GM12878 (cell line): ENCODE results near the gene HIF1AN. TPM values are rescaled to one million over a fixed set of nuclear protein-coding genes. Genes with fewer than 3 reads are reported as not detected.

ENCODE experiments used
- ATAC-seq: fragments of 200-7000 bp; cut with Tn5 transposase; 3 replicates; pipeline ENCODE4 v1.9.1; 2020; ENCODE audit warnings: mild to moderate bottlenecking, moderate library complexity
- BruUV-seq: library from RNA; stranded (reverse); fragments of 400-500 nt; replicated peaks from 2 replicates; lab custom pipeline; 2021; lab: Mats Ljungman, UMichigan
- CTCF ChIA-PET: fragments of 300-600 bp; sonication (Branson Sonifier 250); formaldehyde crosslinking; extraction: SDS; loops from one replicate; lab custom pipeline; 2021; ENCODE audit warnings: inconsistent platforms; lab: Yijun Ruan, JAX
- POLR2A ChIA-PET: fragments of 350-600 bp; formaldehyde crosslinking; extraction: SDS; loops from one replicate; lab custom pipeline; 2021; ENCODE audit warnings: inconsistent platforms; lab: Charles Lee
- RAD21 ChIA-PET: fragments of 300-600 bp; sonication (Branson Sonifier 250); formaldehyde crosslinking; loops from one replicate; lab custom pipeline; 2023; ENCODE audit warnings: antibody characterized with exemption; ENCODE audit not compliant: unreplicated experiment; lab: Charles Lee
- SMC1A ChIA-PET: fragments of 300-600 bp; sonication (Branson Sonifier 250); formaldehyde crosslinking; loops from one replicate; lab custom pipeline; 2023; ENCODE audit not compliant: unreplicated experiment, uncharacterized antibody; lab: Charles Lee
- DNase-seq: peaks from one replicate; pipeline ENCODE4 v3.0.0-alpha.2; 2011; ENCODE audit warnings: low read depth, low spot score
- FAIRE-seq: peaks from 3 replicates; lab custom pipeline; 2011; peaks lifted over from hg19 to GRCh38; lab: Jason Lieb, UNC
- H2AFZ ChIP-seq: 2 replicates; pipeline ENCODE4 v1.6.0; 2011; ENCODE audit warnings: low read depth, low read length, control low read depth; ENCODE audit not compliant: control insufficient read depth
- H3K27ac ChIP-seq: 2 replicates; pipeline ENCODE4 v1.5.1; 2011; ENCODE audit warnings: control low read depth; ENCODE audit not compliant: control insufficient read depth, insufficient read depth
- H3K27me3 ChIP-seq, 2 experiments: replicated peaks in 1 of 2; 2 replicates each; pipeline versions ENCODE4 v1.6.0 to v1.6.1; 2011; ENCODE audit warnings: low read length in 1 of 2; ENCODE audit not compliant: control insufficient read depth in 2 of 2, insufficient read depth in 2 of 2
- H3K36me3 ChIP-seq, 2 experiments: 2 replicates each; pipeline ENCODE4 v1.5.1; 2011; ENCODE audit warnings: low read length in 1 of 2; ENCODE audit not compliant: control insufficient read depth in 2 of 2, insufficient read depth in 2 of 2
- H3K4me1 ChIP-seq: 2 replicates; pipeline ENCODE4 v1.6.1; 2011; ENCODE audit warnings: mild to moderate bottlenecking, low read length, moderate library complexity, mixed read lengths; ENCODE audit not compliant: control insufficient read depth, insufficient read depth
- H3K4me2 ChIP-seq: 2 replicates; pipeline ENCODE4 v1.6.0; 2011; ENCODE audit warnings: control low read depth; ENCODE audit not compliant: control insufficient read depth, insufficient read depth
- H3K4me3 ChIP-seq: fragments of 200-600 bp; sonication (generic); 2 replicates; pipeline ENCODE4 v1.5.1; 2016
- H3K79me2 ChIP-seq: 2 replicates; pipeline ENCODE4 v1.6.0; 2011; ENCODE audit warnings: low read length; ENCODE audit not compliant: control insufficient read depth, insufficient read depth
- H3K9ac ChIP-seq: 2 replicates; pipeline ENCODE4 v1.8.0; 2011; ENCODE audit warnings: low read length, control low read depth, mixed read lengths; ENCODE audit not compliant: control insufficient read depth, insufficient read depth
- H3K9me3 ChIP-seq: replicated peaks from 3 replicates; pipeline ENCODE4 v1.5.1; 2011; ENCODE audit warnings: mild to moderate bottlenecking, low read length; ENCODE audit not compliant: control insufficient read depth, insufficient read depth
- H4K20me1 ChIP-seq: 2 replicates; pipeline ENCODE4 v1.6.0; 2011; ENCODE audit not compliant: control insufficient read depth, insufficient read depth
- EGR1 ChIP-seq, 2 experiments: IDR thresholded peaks; 1 replicate in 1 of 2; 2 replicates in 1 of 2; pipeline ENCODE4 v1.6.1; 2011 to 2012; ENCODE audit warnings: low read depth in 2 of 2, low read length in 2 of 2, borderline replicate concordance in 1 of 2, mild to moderate bottlenecking in 1 of 2, moderate library complexity in 1 of 2
- ETV6 ChIP-seq, 2 experiments: fragments of 450-650 bp in 1 of 2; IDR thresholded peaks in 1 of 2; conservative IDR thresholded peaks in 1 of 2; 2 replicates each; pipeline ENCODE4 v1.6.1; 2014; ENCODE audit warnings: antibody characterized with exemption in 1 of 2, borderline replicate concordance in 1 of 2, low read depth in 1 of 2, mild to moderate bottlenecking in 1 of 2, moderate library complexity in 1 of 2
- GATAD2B ChIP-seq: fragments of 450-650 bp; conservative IDR thresholded peaks from 2 replicates; pipeline ENCODE4 v1.6.1; 2017; ENCODE audit warnings: low read depth, mild to moderate bottlenecking, moderate library complexity
- JUND ChIP-seq: IDR thresholded peaks from 2 replicates; pipeline ENCODE4 v1.6.1; 2012; ENCODE audit warnings: low read depth, mild to moderate bottlenecking, low read length, improper control_type of control experiment, moderate library complexity
- NFIC ChIP-seq: IDR thresholded peaks from 2 replicates; pipeline ENCODE4 v1.6.1; 2012; ENCODE audit warnings: low read depth, mild to moderate bottlenecking, inconsistent platforms, low read length, moderate library complexity
- in situ Hi-C: fragments of 300-500 bp; cut with MboI; formaldehyde crosslinking; loops from 9 replicates; pipeline ENCODE4 v1.14.3; 2018; ENCODE audit warnings: mixed read lengths
- intact Hi-C: fragments of 100-400 bp; cut with micrococcal nuclease; formaldehyde crosslinking; loops from one replicate; pipeline ENCODE4 v1.14.2; 2022; ENCODE audit not compliant: unreplicated experiment
- polyA plus RNA-seq, 11 experiments: library from polyadenylated mRNA; depleted of rRNA in 4 of 11; unstranded in 6 of 11; stranded (reverse) in 5 of 11; fragments of >200 nt; fragmentation: Nextera tagmentation in 4 of 11; fragmentation: Illumina TruSeq in 1 of 11; extraction: Ambion mirVana in 4 of 11; extraction: Trizol in 1 of 11; gene quantifications; 1 replicate in 1 of 11; 2 replicates in 10 of 11; pipeline versions ENCODE4 v1.2.1 to v1.2.3, GENCODE V29; 2011 to 2016; ENCODE audit warnings: inconsistent platforms in 2 of 11, missing spikeins in 2 of 11, low read depth in 1 of 11
- total RNA-seq, 4 experiments: library from RNA; depleted of rRNA in 3 of 4; stranded (reverse); fragments of >200 nt in 3 of 4; fragmentation: Illumina TruSeq in 1 of 4; extraction: Trizol in 1 of 4; gene quantifications; 2 replicates each; pipeline versions ENCODE4 v1.2.1 to v1.2.3, GENCODE V29; 2013 to 2021
- TF ChIP-seq, protein P1 (sequence below): IDR thresholded peaks from 2 replicates; pipeline ENCODE4 v1.6.1; 2012; ENCODE audit warnings: improper control_type of control experiment, low read depth, low read length; ENCODE audit not compliant: insufficient replicate concordance
- TF ChIP-seq, protein P2 (sequence below): fragments of 450-650 bp; conservative IDR thresholded peaks from 2 replicates; pipeline ENCODE4 v1.6.1; 2017; ENCODE audit warnings: mild to moderate bottlenecking, moderate library complexity
- TF ChIP-seq, protein P3 (sequence below): fragments of 450-650 bp; IDR thresholded peaks from 2 replicates; pipeline ENCODE4 v1.6.1; 2017; ENCODE audit warnings: mild to moderate bottlenecking
- TF ChIP-seq, protein P4 (sequence below): IDR thresholded peaks from 2 replicates; pipeline ENCODE4 v1.6.1; 2012; ENCODE audit warnings: low read depth, low read length, improper control_type of control experiment
- TF ChIP-seq, protein P5 (sequence below): fragments of 450-650 bp; IDR thresholded peaks from 2 replicates; pipeline ENCODE4 v1.6.1; 2018; ENCODE audit warnings: borderline replicate concordance, mild to moderate bottlenecking; ENCODE audit not compliant: partially characterized antibody

HIF1AN gene
- total and polyA plus RNA-seq, 10 of the 15 experiments (the other 5 are each of a cell fraction or from before 2014, with no cell fraction given) = 1.9 to 37.2 (median 15.2) TPM

DNA sequence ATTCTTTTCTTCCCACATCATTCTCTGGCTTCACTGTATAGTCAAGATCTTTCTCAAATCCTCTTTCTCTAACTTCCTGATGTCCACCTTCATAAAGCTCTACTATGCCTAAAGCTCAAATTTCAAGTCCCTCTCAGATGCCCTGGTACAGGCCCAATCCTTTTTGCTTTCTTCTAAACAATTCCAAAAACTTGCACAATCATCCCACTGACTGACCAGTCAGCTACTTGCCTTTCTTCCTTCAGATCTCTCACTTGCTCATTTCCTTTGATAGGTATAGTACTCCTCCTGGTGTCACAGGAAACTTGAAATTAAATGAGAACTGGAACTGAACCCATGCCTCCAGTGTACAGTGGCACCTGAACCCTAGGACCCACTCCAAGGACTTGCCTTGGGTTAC lies 34.3 kb upstream of the HIF1AN start:
- Histone ChIP-seq H3K4me2 (no peak overlapping the region), H3K9me3 (no peaks in the 10 kb centered on the region), H3K27me3 (no peaks in the 10 kb centered on the region), H3K79me2 (no peaks in the 10 kb centered on the region), H3K4me1 (no peaks in the 10 kb centered on the region), H3K9ac (no peak overlapping the region), H2AFZ (no peak overlapping the region), H3K27ac (no peak overlapping the region), H3K36me3 (peaks cover 0 to 9% of the 10 kb centered on the region in 2 experiments), H4K20me1 (no peaks in the 10 kb centered on the region), H3K4me3 (no peak overlapping the region)
- ChIA-PET CTCF (no interaction called here), POLR2A (no interaction called here), SMC1A (no interaction called here), RAD21 (no interaction called here)
- no TSS peak for BruUV-seq
- intact Hi-C loops (no loop called here), in situ Hi-C loops (no loop called here)
- no peak for DNase-seq
- ATAC-seq = no peak
- no peak for FAIRE-seq
- TF ChIP-seq EGR1 (IDR thresholded peaks at IDR 0.05; ENCODE audit: borderline replicate concordance in 1 of 2, low read depth in 2 of 2, low read length in 2 of 2) (no peak), JUND (no peak), NFIC (no peak), GATAD2B (no peak), ETV6 (conservative IDR thresholded peaks at IDR 0.05 in 1 of 2, IDR thresholded peaks at IDR 0.05 in 1 of 2; ENCODE audit: borderline replicate concordance in 1 of 2, low read depth in 1 of 2) (no peak)
- TF ChIP-seq, protein P1, sequence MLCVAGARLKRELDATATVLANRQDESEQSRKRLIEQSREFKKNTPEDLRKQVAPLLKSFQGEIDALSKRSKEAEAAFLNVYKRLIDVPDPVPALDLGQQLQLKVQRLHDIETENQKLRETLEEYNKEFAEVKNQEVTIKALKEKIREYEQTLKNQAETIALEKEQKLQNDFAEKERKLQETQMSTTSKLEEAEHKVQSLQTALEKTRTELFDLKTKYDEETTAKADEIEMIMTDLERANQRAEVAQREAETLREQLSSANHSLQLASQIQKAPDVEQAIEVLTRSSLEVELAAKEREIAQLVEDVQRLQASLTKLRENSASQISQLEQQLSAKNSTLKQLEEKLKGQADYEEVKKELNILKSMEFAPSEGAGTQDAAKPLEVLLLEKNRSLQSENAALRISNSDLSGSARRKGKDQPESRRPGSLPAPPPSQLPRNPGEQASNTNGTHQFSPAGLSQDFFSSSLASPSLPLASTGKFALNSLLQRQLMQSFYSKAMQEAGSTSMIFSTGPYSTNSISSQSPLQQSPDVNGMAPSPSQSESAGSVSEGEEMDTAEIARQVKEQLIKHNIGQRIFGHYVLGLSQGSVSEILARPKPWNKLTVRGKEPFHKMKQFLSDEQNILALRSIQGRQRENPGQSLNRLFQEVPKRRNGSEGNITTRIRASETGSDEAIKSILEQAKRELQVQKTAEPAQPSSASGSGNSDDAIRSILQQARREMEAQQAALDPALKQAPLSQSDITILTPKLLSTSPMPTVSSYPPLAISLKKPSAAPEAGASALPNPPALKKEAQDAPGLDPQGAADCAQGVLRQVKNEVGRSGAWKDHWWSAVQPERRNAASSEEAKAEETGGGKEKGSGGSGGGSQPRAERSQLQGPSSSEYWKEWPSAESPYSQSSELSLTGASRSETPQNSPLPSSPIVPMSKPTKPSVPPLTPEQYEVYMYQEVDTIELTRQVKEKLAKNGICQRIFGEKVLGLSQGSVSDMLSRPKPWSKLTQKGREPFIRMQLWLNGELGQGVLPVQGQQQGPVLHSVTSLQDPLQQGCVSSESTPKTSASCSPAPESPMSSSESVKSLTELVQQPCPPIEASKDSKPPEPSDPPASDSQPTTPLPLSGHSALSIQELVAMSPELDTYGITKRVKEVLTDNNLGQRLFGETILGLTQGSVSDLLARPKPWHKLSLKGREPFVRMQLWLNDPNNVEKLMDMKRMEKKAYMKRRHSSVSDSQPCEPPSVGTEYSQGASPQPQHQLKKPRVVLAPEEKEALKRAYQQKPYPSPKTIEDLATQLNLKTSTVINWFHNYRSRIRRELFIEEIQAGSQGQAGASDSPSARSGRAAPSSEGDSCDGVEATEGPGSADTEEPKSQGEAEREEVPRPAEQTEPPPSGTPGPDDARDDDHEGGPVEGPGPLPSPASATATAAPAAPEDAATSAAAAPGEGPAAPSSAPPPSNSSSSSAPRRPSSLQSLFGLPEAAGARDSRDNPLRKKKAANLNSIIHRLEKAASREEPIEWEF = no peak
- TF ChIP-seq, protein P2, sequence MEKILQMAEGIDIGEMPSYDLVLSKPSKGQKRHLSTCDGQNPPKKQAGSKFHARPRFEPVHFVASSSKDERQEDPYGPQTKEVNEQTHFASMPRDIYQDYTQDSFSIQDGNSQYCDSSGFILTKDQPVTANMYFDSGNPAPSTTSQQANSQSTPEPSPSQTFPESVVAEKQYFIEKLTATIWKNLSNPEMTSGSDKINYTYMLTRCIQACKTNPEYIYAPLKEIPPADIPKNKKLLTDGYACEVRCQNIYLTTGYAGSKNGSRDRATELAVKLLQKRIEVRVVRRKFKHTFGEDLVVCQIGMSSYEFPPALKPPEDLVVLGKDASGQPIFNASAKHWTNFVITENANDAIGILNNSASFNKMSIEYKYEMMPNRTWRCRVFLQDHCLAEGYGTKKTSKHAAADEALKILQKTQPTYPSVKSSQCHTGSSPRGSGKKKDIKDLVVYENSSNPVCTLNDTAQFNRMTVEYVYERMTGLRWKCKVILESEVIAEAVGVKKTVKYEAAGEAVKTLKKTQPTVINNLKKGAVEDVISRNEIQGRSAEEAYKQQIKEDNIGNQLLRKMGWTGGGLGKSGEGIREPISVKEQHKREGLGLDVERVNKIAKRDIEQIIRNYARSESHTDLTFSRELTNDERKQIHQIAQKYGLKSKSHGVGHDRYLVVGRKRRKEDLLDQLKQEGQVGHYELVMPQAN = no peak
- TF ChIP-seq, protein P3, sequence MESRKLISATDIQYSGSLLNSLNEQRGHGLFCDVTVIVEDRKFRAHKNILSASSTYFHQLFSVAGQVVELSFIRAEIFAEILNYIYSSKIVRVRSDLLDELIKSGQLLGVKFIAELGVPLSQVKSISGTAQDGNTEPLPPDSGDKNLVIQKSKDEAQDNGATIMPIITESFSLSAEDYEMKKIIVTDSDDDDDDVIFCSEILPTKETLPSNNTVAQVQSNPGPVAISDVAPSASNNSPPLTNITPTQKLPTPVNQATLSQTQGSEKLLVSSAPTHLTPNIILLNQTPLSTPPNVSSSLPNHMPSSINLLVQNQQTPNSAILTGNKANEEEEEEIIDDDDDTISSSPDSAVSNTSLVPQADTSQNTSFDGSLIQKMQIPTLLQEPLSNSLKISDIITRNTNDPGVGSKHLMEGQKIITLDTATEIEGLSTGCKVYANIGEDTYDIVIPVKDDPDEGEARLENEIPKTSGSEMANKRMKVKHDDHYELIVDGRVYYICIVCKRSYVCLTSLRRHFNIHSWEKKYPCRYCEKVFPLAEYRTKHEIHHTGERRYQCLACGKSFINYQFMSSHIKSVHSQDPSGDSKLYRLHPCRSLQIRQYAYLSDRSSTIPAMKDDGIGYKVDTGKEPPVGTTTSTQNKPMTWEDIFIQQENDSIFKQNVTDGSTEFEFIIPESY = no peak
- TF ChIP-seq, protein P4, sequence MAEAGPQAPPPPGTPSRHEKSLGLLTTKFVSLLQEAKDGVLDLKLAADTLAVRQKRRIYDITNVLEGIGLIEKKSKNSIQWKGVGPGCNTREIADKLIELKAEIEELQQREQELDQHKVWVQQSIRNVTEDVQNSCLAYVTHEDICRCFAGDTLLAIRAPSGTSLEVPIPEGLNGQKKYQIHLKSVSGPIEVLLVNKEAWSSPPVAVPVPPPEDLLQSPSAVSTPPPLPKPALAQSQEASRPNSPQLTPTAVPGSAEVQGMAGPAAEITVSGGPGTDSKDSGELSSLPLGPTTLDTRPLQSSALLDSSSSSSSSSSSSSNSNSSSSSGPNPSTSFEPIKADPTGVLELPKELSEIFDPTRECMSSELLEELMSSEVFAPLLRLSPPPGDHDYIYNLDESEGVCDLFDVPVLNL = no peak
- TF ChIP-seq, protein P5, sequence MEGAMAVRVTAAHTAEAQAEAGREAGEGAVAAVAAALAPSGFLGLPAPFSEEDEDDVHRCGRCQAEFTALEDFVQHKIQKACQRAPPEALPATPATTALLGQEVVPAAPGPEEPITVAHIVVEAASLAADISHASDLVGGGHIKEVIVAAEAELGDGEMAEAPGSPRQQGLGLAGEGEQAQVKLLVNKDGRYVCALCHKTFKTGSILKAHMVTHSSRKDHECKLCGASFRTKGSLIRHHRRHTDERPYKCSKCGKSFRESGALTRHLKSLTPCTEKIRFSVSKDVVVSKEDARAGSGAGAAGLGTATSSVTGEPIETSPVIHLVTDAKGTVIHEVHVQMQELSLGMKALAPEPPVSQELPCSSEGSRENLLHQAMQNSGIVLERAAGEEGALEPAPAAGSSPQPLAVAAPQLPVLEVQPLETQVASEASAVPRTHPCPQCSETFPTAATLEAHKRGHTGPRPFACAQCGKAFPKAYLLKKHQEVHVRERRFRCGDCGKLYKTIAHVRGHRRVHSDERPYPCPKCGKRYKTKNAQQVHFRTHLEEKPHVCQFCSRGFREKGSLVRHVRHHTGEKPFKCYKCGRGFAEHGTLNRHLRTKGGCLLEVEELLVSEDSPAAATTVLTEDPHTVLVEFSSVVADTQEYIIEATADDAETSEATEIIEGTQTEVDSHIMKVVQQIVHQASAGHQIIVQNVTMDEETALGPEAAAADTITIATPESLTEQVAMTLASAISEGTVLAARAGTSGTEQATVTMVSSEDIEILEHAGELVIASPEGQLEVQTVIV = no peak
